Esophagus squamous epithelium (tissue), 5 donors: ENCODE measurements around the gene ZNF44. TPM values are rescaled to one million over a fixed set of nuclear protein-coding genes. Genes with fewer than 3 reads are reported as not detected.
A peak's percentile ranks its signal among the peaks of the same experiment; 100 is the strongest.

Experiments used
- DNase-seq: peaks from one replicate; lab custom pipeline; 2025; lab: John Stamatoyannopoulos, UW
- H3K27ac ChIP-seq, 4 donors: fragments of 200-600 bp; sonication (generic); one replicate each; pipeline ENCODE4 v1.5.1; 2016 to 2019; ENCODE audit warnings: mild to moderate bottlenecking in 1 of 4
- H3K27me3 ChIP-seq, 4 donors: fragments of 200-600 bp; sonication (generic); 1 replicate in 3 of 4; 2 replicates in 1 of 4; pipeline versions ENCODE4 v1.5.1 to v1.6.0; 2017 to 2021; ENCODE audit warnings: antibody characterized with exemption in 1 of 4
- H3K36me3 ChIP-seq, 3 donors: fragments of 200-600 bp; sonication (generic); one replicate each; pipeline ENCODE4 v1.5.1; 2016 to 2019
- H3K4me1 ChIP-seq, 3 donors: fragments of 200-600 bp; sonication (generic); one replicate each; pipeline ENCODE4 v1.5.1; 2017 to 2019
- H3K4me3 ChIP-seq, 4 donors: fragments of 200-600 bp; sonication (generic); 1 replicate in 3 of 4; 2 replicates in 1 of 4; pipeline ENCODE4 v1.5.1; 2016 to 2019; ENCODE audit warnings: mild to moderate bottlenecking in 2 of 4, moderate library complexity in 1 of 4
- H3K9me3 ChIP-seq, 3 donors: fragments of 200-600 bp; sonication (generic); one replicate each; pipeline ENCODE4 v1.5.1; 2016 to 2019
- POLR2A ChIP-seq, 4 donors: fragments of 450-650 bp; IDR thresholded peaks; one replicate each; pipeline ENCODE4 v1.6.1; 2017; ENCODE audit warnings: antibody characterized with exemption in 4 of 4, mild to moderate bottlenecking in 4 of 4, moderate library complexity in 3 of 4
- WGBS, 2 donors: methylation state at CpG; one replicate each; pipeline ENCODE4 v1.1.5; 2018; 5-methylcytosine and 5-hydroxymethylcytosine counted together
- intact Hi-C: fragments of 100-400 bp; cut with DNase I; formaldehyde crosslinking; loops from one replicate; pipeline ENCODE4 v1.15.0; 2022
- total RNA-seq, 4 donors: library from RNA; depleted of rRNA; stranded (reverse); fragments of >200 nt; gene quantifications; one replicate each; pipeline ENCODE4 v1.1.0, GENCODE V29; 2016
- TF ChIP-seq, protein P1 (sequence below), 6 experiments: fragments of 450-650 bp in 4 of 6; fragments of 200-600 bp in 2 of 6; sonication (generic) in 2 of 6; IDR thresholded peaks; one replicate each; pipeline ENCODE4 v1.5.1; 2016 to 2019; ENCODE audit warnings: antibody characterized with exemption in 6 of 6, mild to moderate bottlenecking in 4 of 6, moderate library complexity in 4 of 6
- donor health status: DM: yes; HTN: yes; CAD: no.

The ZNF44 gene
- 10 to 100 TPM in 1 of 4 donors, 1 to 10 TPM in 3; 5.9 to 11.6 (median 6.7) TPM for total RNA-seq

DNA sequence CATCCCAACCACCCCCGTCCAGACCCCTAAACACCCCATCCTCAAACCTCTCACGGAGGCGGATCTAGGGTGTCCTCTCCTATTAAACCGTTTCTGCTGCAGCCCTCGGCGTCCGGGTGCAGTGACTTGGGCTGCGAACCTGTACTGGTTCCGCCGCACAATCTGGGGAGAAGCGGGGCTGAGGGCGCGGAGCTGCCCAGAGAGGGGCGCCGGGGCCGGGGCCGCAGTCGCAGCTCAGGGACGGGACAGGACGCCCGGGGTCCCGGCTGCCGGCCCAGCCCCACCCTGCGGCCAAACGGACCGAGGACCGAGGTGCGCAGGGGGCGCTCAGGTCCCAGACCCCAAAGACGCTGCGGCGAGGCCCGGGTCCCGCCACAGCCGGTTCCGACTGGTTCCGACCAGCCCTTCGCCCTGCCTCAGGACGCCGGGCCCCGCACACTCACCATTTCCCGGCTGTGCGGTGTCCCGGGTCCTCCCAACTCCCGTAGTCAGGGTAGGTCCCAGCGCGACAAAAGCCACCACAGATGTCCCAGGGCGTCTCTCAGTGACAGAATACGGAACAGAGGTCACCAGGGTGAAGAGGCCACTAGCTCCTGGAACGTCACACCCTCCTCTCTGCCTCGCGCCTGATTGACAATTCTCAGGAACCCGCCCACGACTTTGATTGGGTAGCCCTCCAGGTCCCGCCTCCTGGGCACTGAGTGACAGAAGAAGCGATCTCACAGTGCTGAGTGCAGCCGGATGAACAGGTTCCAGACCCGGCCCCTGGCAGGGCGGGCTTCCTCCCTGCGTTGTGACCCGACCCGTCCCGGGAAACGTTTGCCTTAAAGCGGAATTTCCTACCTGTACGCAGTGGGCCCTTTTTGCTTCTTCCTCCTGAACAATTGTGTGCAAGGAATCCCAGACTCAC is at the start of gene ZNF44:
ZNF44 (minus strand) TSS at position 635 of the 910 bp plus-strand sequence; CDS start at position 446, 189 bp downstream.
- TF ChIP-seq, protein P1, sequence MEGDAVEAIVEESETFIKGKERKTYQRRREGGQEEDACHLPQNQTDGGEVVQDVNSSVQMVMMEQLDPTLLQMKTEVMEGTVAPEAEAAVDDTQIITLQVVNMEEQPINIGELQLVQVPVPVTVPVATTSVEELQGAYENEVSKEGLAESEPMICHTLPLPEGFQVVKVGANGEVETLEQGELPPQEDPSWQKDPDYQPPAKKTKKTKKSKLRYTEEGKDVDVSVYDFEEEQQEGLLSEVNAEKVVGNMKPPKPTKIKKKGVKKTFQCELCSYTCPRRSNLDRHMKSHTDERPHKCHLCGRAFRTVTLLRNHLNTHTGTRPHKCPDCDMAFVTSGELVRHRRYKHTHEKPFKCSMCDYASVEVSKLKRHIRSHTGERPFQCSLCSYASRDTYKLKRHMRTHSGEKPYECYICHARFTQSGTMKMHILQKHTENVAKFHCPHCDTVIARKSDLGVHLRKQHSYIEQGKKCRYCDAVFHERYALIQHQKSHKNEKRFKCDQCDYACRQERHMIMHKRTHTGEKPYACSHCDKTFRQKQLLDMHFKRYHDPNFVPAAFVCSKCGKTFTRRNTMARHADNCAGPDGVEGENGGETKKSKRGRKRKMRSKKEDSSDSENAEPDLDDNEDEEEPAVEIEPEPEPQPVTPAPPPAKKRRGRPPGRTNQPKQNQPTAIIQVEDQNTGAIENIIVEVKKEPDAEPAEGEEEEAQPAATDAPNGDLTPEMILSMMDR (IDR thresholded peaks at IDR 0.05) = no peak
- peak in 3 of 4 donors; percentile 66 to 85 (median 67) for TF ChIP-seq POLR2A (IDR thresholded peaks at IDR 0.05)
- intact Hi-C loops = no loop called here
- DNase-seq = peak; percentile 92

DNA sequence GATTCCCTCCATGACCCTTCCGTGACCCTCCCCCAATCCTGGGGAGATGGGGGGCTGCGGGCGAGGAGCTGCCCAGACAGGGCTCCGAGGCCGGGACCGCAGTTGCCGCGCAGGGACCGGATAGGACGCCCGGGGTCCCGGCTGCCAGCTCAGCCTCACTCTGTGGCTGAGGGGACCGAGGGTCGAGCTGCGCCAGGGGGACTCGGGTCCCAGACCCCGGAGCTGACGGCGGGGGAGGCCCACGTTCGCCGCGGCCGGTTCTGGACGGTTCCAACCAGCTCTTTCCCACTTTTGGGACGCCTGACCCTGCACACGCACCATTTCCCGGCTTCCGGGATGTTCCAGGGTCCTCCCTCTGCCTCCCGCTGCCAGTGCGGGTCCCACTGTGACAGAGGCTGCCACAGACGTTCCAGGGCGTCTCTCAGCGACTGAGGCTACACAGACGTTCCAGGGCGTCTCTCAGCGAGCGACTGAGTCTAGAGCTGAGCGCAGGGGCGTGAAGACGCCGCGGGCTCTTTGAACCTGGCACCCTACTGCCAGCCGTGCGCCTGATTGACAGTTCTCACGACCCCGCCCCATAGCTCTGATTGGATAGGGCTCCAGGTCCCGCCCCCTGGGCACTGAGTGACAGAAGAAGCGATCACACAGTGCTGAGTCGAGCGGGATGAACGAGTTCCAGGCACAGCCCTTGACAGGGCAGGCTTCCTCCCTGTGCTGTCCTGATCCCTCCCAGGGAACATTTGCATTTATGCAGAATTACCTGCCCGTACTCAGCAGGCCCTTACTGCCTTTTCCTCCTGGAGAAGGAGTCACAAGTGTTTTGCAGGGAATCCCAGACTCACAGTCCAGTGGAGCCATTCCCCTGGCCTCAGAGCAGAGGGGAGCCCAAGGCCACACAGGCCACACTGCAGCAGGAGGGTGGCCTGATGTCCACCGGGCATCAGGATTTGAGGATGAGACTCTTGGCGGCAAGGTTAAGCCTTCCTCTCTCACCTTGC is 38.8 kb upstream of the ZNF44 start, which contains the start of gene ZNF563:
ZNF563 (minus strand) TSS at position 472 of the 998 bp plus-strand sequence; CDS start at position 321, 151 bp downstream.
- peak; percentile 86 for DNase-seq
- peak within 1 kb of the TSS; percentile 65 to 93 (median 90) for H3K4me3 ChIP-seq
- peaks cover 4 to 28% (median 8%) of the 10 kb centered on the region in 3 donors for H3K4me1 ChIP-seq
- no peaks in the 10 kb centered on the region for H3K27me3 ChIP-seq
- whole genome bisulfite sequencing, 2 donors = 2 to 9% methylated on average over 7 to 29 of the region's 55 CpGs
- H3K9me3 ChIP-seq = no peaks in the 10 kb centered on the region
- intact Hi-C loops = no loop called here
- TF ChIP-seq, protein P1 (IDR thresholded peaks at IDR 0.05) = no peak
- TF ChIP-seq POLR2A (IDR thresholded peaks at IDR 0.05) = peak in 3 of 4 donors; percentile 5 to 90 (median 79)
- H3K36me3 ChIP-seq = no peaks in the 10 kb centered on the region
- H3K27ac ChIP-seq = peak within 1 kb of the TSS; percentile 92 to 97 (median 96)

More for the DNA sequence above, at the start of gene ZNF44:
- H3K4me1 ChIP-seq = peaks cover 15 to 48% (median 23%) of the 10 kb centered on the region in 3 donors
- no peaks in the 10 kb centered on the region for H3K9me3 ChIP-seq
- peak within 1 kb of the TSS; percentile 70 to 97 (median 93) for H3K4me3 ChIP-seq
- H3K36me3 ChIP-seq = no peaks in the 10 kb centered on the region
- H3K27ac ChIP-seq = peak within 1 kb of the TSS; percentile 93 to 99 (median 97)
- 0% methylated on average over 18 of the region's 66 CpGs; no CpG with 5 or more reads in 1 of the 2 donors for WGBS, 2 donors
- H3K27me3 ChIP-seq = no peaks in the 10 kb centered on the region

GRCh38 chr19:12331211-12331941 is 36.7 kb upstream of the ZNF44 start:
- Histone ChIP-seq H3K4me3 (no peak overlapping the region), H3K36me3 (no peaks in the 10 kb centered on the region), H3K9me3 (no peaks in the 10 kb centered on the region), H3K27me3 (no peaks in the 10 kb centered on the region), H3K27ac (no peak overlapping the region), H3K4me1 (peaks cover 4 to 28% (median 8%) of the 10 kb centered on the region in 3 donors)
- intact Hi-C loops = no loop called here
- no peak for DNase-seq
- no peak for TF ChIP-seq POLR2A (IDR thresholded peaks at IDR 0.05)
- TF ChIP-seq, protein P1 (IDR thresholded peaks at IDR 0.05) = no peak
- WGBS, 2 donors = 71 to 100% methylated on average over 2 to 4 of the region's 4 CpGs

GRCh38 chr19:12330340-12330739 is 35.7 kb upstream of the ZNF44 start:
- Histone ChIP-seq H3K36me3 (peaks cover 0 to 1% (median 0%) of the 10 kb centered on the region in 3 donors), H3K27me3 (no peaks in the 10 kb centered on the region), H3K9me3 (no peaks in the 10 kb centered on the region), H3K4me1 (peaks cover 4 to 28% (median 8%) of the 10 kb centered on the region in 3 donors), H3K4me3 (no peak overlapping the region), H3K27ac (no peak overlapping the region)
- intact Hi-C loops = no loop called here
- WGBS, 2 donors = 88 to 99% methylated on average over 4 of the region's 4 CpGs
- DNase-seq = no peak
- TF ChIP-seq, protein P1 (IDR thresholded peaks at IDR 0.05) = no peak
- TF ChIP-seq POLR2A (IDR thresholded peaks at IDR 0.05) = no peak
